OCI-LY1 (cell line): ENCODE measurements around the gene LMTK3.

Source experiments
- EZH2 ChIP-seq: fragments of 200-600 bp; sonication (generic), shearing (Covaris generic); IDR thresholded peaks from 2 replicates; pipeline ENCODE4 v1.8.0; 2017; ENCODE audit warnings: borderline replicate concordance, mixed run types, mild to moderate bottlenecking, antibody characterized with exemption, low read length, moderate library complexity, mixed read lengths
- TF ChIP-seq, protein P1 (sequence below): fragments of 200-600 bp; sonication (generic), shearing (Covaris generic); IDR thresholded peaks from 2 replicates; pipeline ENCODE4 v1.5.1; 2017; ENCODE audit warnings: mild to moderate bottlenecking, antibody characterized with exemption, low read length, moderate library complexity, mixed read lengths

- TF ChIP-seq, protein P1, sequence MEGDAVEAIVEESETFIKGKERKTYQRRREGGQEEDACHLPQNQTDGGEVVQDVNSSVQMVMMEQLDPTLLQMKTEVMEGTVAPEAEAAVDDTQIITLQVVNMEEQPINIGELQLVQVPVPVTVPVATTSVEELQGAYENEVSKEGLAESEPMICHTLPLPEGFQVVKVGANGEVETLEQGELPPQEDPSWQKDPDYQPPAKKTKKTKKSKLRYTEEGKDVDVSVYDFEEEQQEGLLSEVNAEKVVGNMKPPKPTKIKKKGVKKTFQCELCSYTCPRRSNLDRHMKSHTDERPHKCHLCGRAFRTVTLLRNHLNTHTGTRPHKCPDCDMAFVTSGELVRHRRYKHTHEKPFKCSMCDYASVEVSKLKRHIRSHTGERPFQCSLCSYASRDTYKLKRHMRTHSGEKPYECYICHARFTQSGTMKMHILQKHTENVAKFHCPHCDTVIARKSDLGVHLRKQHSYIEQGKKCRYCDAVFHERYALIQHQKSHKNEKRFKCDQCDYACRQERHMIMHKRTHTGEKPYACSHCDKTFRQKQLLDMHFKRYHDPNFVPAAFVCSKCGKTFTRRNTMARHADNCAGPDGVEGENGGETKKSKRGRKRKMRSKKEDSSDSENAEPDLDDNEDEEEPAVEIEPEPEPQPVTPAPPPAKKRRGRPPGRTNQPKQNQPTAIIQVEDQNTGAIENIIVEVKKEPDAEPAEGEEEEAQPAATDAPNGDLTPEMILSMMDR, result no peak
- no peak for TF ChIP-seq EZH2
Measured at GRCh38 chr19:48516536-48516935, 4.9 kb upstream of the LMTK3 start.
